Fibroblast of lung (primary cell): Measurements from ENCODE around the gene AATF. TPM values are rescaled to one million over a fixed set of nuclear protein-coding genes. Genes with fewer than 3 reads are reported as not detected.

ENCODE experiments used
- DNase-seq, 2 donors: peaks; one replicate each; pipeline versions ENCODE4 v3.0.0 to v3.0.0-alpha.2; 2010; ENCODE audit warnings: low read depth in 2 of 2
- H2AFZ ChIP-seq: 2 replicates; pipeline ENCODE4 v1.5.1; 2012; ENCODE audit warnings: low read length, control low read depth, inconsistent platforms
- H3K27ac ChIP-seq: 2 replicates; pipeline ENCODE4 v1.5.1; 2011; ENCODE audit warnings: low read length, control low read depth; ENCODE audit not compliant: insufficient read depth
- H3K27me3 ChIP-seq: 2 replicates; pipeline ENCODE4 v1.5.1; 2011; ENCODE audit warnings: mild to moderate bottlenecking, low read length; ENCODE audit not compliant: control insufficient read depth, insufficient read depth
- H3K36me3 ChIP-seq: 2 replicates; pipeline ENCODE4 v1.5.1; 2011; ENCODE audit warnings: low read length; ENCODE audit not compliant: control insufficient read depth, insufficient read depth
- H3K4me1 ChIP-seq: 2 replicates; pipeline ENCODE4 v1.5.1; 2011; ENCODE audit warnings: low read length; ENCODE audit not compliant: control insufficient read depth, insufficient read depth; ENCODE audit errors: extremely low read depth
- H3K4me2 ChIP-seq: 2 replicates; pipeline ENCODE4 v1.5.1; 2011; ENCODE audit warnings: low read length, control low read depth; ENCODE audit not compliant: insufficient read depth; ENCODE audit errors: extremely low read depth
- H3K4me3 ChIP-seq, 4 experiments: fragments of 200-600 bp in 1 of 4; sonication (generic) in 1 of 4; replicated peaks in 1 of 4; 2 replicates each; pipeline ENCODE4 v1.5.1; 2011 to 2016; ENCODE audit warnings: low read length in 4 of 4, low read depth in 3 of 4, mild to moderate bottlenecking in 3 of 4, control low read depth in 2 of 4, inconsistent platforms in 1 of 4, mixed read lengths in 1 of 4; ENCODE audit not compliant: insufficient read depth in 1 of 4; ENCODE audit errors: control extremely low read depth in 1 of 4
- H3K79me2 ChIP-seq: 2 replicates; pipeline ENCODE4 v1.5.1; 2012; ENCODE audit warnings: mild to moderate bottlenecking, low read length, inconsistent platforms; ENCODE audit not compliant: control insufficient read depth, insufficient read depth
- H3K9ac ChIP-seq: 2 replicates; pipeline ENCODE4 v1.5.1; 2011; ENCODE audit warnings: mild to moderate bottlenecking, low read length, control low read depth; ENCODE audit not compliant: insufficient read depth
- H3K9me3 ChIP-seq: 2 replicates; pipeline ENCODE4 v1.5.1; 2012; ENCODE audit warnings: low read depth, low read length; ENCODE audit not compliant: control insufficient read depth, insufficient read depth
- H4K20me1 ChIP-seq: 2 replicates; pipeline ENCODE4 v1.5.1; 2011; ENCODE audit warnings: low read length; ENCODE audit not compliant: control insufficient read depth, insufficient read depth; ENCODE audit errors: extremely low read depth
- CTCF ChIP-seq, 2 donors: IDR thresholded peaks in 1 of 2; conservative IDR thresholded peaks in 1 of 2; 1 replicate in 1 of 2; 2 replicates in 1 of 2; pipeline ENCODE4 v1.5.1; 2011 to 2012; ENCODE audit warnings: low read length in 2 of 2, control low read depth in 1 of 2, inconsistent platforms in 1 of 2, low read depth in 1 of 2, mild to moderate bottlenecking in 1 of 2
- EZH2 ChIP-seq: IDR thresholded peaks from 2 replicates; pipeline ENCODE4 v1.5.1; 2012; ENCODE audit warnings: low read length, control low read depth, mild to moderate bottlenecking; ENCODE audit errors: missing control alignments
- polyA plus RNA-seq, 2 donors: library from polyadenylated mRNA; depleted of rRNA in 1 of 2; stranded (reverse) in 1 of 2; unstranded in 1 of 2; fragments of >200 nt; gene quantifications; 2 replicates each; pipeline ENCODE4 v1.2.1, GENCODE V29; 2011 to 2012; ENCODE audit warnings: missing spikeins in 1 of 2
- total RNA-seq: library from RNA; depleted of rRNA; stranded (reverse); fragments of >200 nt; gene quantifications from 2 replicates; pipeline ENCODE4 v1.2.1, GENCODE V29; 2014

The AATF gene
- total and polyA plus RNA-seq, 2 donors (not counting 1 experiment from before 2014, with no cell fraction given) = 11.9 to 30.7 TPM

- H3K9me3 ChIP-seq = no peaks in the 10 kb centered on the region
- H3K4me1 ChIP-seq = no peaks in the 10 kb centered on the region
- H3K27ac ChIP-seq = no peak overlapping the region
- no peak overlapping the region for H3K4me2 ChIP-seq
- peak in 1 of 2 donors; percentile 34 for DNase-seq
- H3K9ac ChIP-seq = no peak overlapping the region
- no peaks in the 10 kb centered on the region for H3K79me2 ChIP-seq
- H3K4me3 ChIP-seq = no peak overlapping the region
- H4K20me1 ChIP-seq = no peaks in the 10 kb centered on the region
- peaks cover 86% of the 10 kb centered on the region for H3K27me3 ChIP-seq
- H2AFZ ChIP-seq = no peak overlapping the region
- H3K36me3 ChIP-seq = no peaks in the 10 kb centered on the region
- TF ChIP-seq EZH2 (peak; percentile 92), CTCF (conservative IDR thresholded peaks at IDR 0.05 in 1 of 2, IDR thresholded peaks at IDR 0.05 in 1 of 2; ENCODE audit: low read depth in 1 of 2, low read length in 2 of 2) (no peak)
Observed at GRCh38 chr17:36943250-36944191, 5.2 kb upstream of the AATF start.

- no peak overlapping the region for H3K4me2 ChIP-seq
- no peak for DNase-seq
- H4K20me1 ChIP-seq = no peaks in the 10 kb centered on the region
- no peak overlapping the region for H2AFZ ChIP-seq
- no peaks in the 10 kb centered on the region for H3K36me3 ChIP-seq
- no peak for TF ChIP-seq CTCF (conservative IDR thresholded peaks at IDR 0.05 in 1 of 2, IDR thresholded peaks at IDR 0.05 in 1 of 2; ENCODE audit: low read depth in 1 of 2, low read length in 2 of 2)
- TF ChIP-seq EZH2 = no peak
- no peak overlapping the region for H3K9ac ChIP-seq
- H3K4me1 ChIP-seq = no peaks in the 10 kb centered on the region
- H3K27ac ChIP-seq = no peak overlapping the region
- H3K9me3 ChIP-seq = no peaks in the 10 kb centered on the region
- no peak overlapping the region for H3K4me3 ChIP-seq
- peaks cover 5% of the 10 kb centered on the region for H3K79me2 ChIP-seq
- H3K27me3 ChIP-seq = peaks cover 75% of the 10 kb centered on the region
Observed at GRCh38 chr17:36944553-36944952, 4.2 kb upstream of the AATF start.

- no peak overlapping the region for H3K4me3 ChIP-seq
- no peaks in the 10 kb centered on the region for H3K36me3 ChIP-seq
- no peak overlapping the region for H3K27ac ChIP-seq
- no peak for DNase-seq
- no peaks in the 10 kb centered on the region for H4K20me1 ChIP-seq
- H3K27me3 ChIP-seq = peaks cover 71% of the 10 kb centered on the region
- H3K9ac ChIP-seq = no peak overlapping the region
- TF ChIP-seq CTCF (conservative IDR thresholded peaks at IDR 0.05 in 1 of 2, IDR thresholded peaks at IDR 0.05 in 1 of 2; ENCODE audit: low read depth in 1 of 2, low read length in 2 of 2) = no peak
- TF ChIP-seq EZH2 = no peak
- H3K4me1 ChIP-seq = no peaks in the 10 kb centered on the region
- H3K4me2 ChIP-seq = no peak overlapping the region
- no peak overlapping the region for H2AFZ ChIP-seq
- peaks cover 9% of the 10 kb centered on the region for H3K79me2 ChIP-seq
- no peaks in the 10 kb centered on the region for H3K9me3 ChIP-seq
Observed at GRCh38 chr17:36945140-36945539, 3.6 kb upstream of the AATF start.
